ENCODE results near the gene LRRC18.

Gene LRRC18

GRCh38 chr10:48905311-48905710 is 34.3 kb downstream of the LRRC18 start:
- DNase-seq = no peak

- no peak for DNase-seq
Observed at GRCh38 chr10:48904861-48905260, 34.8 kb downstream of the LRRC18 start.

GRCh38 chr10:48903151-48903550 is 36.5 kb downstream of the LRRC18 start:
- DNase-seq = no peak

- no peak for DNase-seq
Observed at GRCh38 chr10:48902096-48902495, 37.5 kb downstream of the LRRC18 start.

- no peak for DNase-seq
Observed at GRCh38 chr10:48901319-48901718, 38.3 kb downstream of the LRRC18 start.

GRCh38 chr10:48900371-48900801 is 39.3 kb downstream of the LRRC18 start:
- DNase-seq = no peak

- no peak for DNase-seq
Observed at GRCh38 chr10:48899781-48900180, 39.9 kb downstream of the LRRC18 start.

- DNase-seq = no peak
Observed at GRCh38 chr10:48898426-48898825, 41.2 kb downstream of the LRRC18 start.

GRCh38 chr10:48897441-48897790 is 42.2 kb downstream of the LRRC18 start:
- no peak for DNase-seq

- DNase-seq = no peak
Observed at GRCh38 chr10:48896756-48897440, 42.7 kb downstream of the LRRC18 start.

GRCh38 chr10:48895803-48896195 is 43.8 kb downstream of the LRRC18 start:
- no peak for DNase-seq

GRCh38 chr10:48894911-48895802 is 44.5 kb downstream of the LRRC18 start:
- DNase-seq = no peak

- no peak for DNase-seq
Observed at GRCh38 chr10:48890888-48891850, 48.5 kb downstream of the LRRC18 start.

GRCh38 chr10:48887982-48888381 is 51.7 kb downstream of the LRRC18 start:
- no peak for DNase-seq

GRCh38 chr10:48885376-48885775 is 54.3 kb downstream of the LRRC18 start:
- no peak for DNase-seq

GRCh38 chr10:48884179-48885045 is 55.2 kb downstream of the LRRC18 start:
- no peak for DNase-seq

- no peak for DNase-seq
Observed at GRCh38 chr10:48883701-48884100, 55.9 kb downstream of the LRRC18 start.

GRCh38 chr10:48882881-48883280 is 56.8 kb downstream of the LRRC18 start:
- no peak for DNase-seq

GRCh38 chr10:48881937-48882336 is 57.7 kb downstream of the LRRC18 start:
- DNase-seq = no peak

- no peak for DNase-seq
Observed at GRCh38 chr10:48880016-48880705, 59.5 kb downstream of the LRRC18 start.

GRCh38 chr10:48879451-48879850 is 60.2 kb downstream of the LRRC18 start:
- no peak for DNase-seq
